ENCODE results near the gene PIP5K1B. TPM values are rescaled to one million over a fixed set of nuclear protein-coding genes. Genes with fewer than 3 reads are reported as not detected.

Gene PIP5K1B
- total and polyA plus RNA-seq, 2 of the 13 experiments (the other 11 are each of a cell fraction or from before 2014, with no cell fraction given): 15.8 to 17.5 TPM

DNA sequence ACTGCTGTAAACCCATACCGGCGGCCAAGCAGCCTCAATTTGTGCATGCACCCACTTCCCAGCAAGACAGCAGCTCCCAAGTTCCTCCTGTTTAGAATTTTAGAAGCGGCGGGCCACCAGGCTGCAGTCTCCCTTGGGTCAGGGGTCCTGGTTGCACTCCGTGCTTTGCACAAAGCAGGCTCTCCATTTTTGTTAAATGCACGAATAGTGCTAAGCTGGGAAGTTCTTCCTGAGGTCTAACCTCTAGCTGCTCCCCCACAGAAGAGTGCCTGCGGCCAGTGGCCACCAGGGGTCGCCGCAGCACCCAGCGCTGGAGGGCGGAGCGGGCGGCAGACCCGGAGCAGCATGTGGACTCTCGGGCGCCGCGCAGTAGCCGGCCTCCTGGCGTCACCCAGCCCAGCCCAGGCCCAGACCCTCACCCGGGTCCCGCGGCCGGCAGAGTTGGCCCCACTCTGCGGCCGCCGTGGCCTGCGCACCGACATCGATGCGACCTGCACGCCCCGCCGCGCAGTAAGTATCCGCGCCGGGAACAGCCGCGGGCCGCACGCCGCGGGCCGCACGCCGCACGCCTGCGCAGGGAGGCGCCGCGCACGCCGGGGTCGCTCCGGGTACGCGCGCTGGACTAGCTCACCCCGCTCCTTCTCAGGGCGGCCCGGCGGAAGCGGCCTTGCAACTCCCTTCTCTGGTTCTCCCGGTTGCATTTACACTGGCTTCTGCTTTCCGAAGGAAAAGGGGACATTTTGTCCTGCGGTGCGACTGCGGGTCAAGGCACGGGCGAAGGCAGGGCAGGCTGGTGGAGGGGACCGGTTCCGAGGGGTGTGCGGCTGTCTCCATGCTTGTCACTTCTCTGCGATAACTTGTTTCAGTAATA lies 330.6 kb downstream of the PIP5K1B start, which contains the start of gene FXN (continued):
- no peak for TF ChIP-seq PAX8 (CRISPR knock-in tag; IDR thresholded peaks at IDR 0.05; ENCODE audit: borderline replicate concordance)
- TF ChIP-seq, protein P1, sequence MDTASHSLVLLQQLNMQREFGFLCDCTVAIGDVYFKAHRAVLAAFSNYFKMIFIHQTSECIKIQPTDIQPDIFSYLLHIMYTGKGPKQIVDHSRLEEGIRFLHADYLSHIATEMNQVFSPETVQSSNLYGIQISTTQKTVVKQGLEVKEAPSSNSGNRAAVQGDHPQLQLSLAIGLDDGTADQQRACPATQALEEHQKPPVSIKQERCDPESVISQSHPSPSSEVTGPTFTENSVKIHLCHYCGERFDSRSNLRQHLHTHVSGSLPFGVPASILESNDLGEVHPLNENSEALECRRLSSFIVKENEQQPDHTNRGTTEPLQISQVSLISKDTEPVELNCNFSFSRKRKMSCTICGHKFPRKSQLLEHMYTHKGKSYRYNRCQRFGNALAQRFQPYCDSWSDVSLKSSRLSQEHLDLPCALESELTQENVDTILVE (CRISPR knock-in tag; IDR thresholded peaks at IDR 0.05): no peak
- TF ChIP-seq ZNF367 (CRISPR knock-in tag; IDR thresholded peaks at IDR 0.05; ENCODE audit: borderline replicate concordance): peak; percentile 73; the same call in 1 of the 2 replicates
- TF ChIP-seq MIER3 (CRISPR knock-in tag; IDR thresholded peaks at IDR 0.05; ENCODE audit: borderline replicate concordance): peak; percentile 72; the same call in 1 of the 2 replicates
- TF ChIP-seq, protein P2, sequence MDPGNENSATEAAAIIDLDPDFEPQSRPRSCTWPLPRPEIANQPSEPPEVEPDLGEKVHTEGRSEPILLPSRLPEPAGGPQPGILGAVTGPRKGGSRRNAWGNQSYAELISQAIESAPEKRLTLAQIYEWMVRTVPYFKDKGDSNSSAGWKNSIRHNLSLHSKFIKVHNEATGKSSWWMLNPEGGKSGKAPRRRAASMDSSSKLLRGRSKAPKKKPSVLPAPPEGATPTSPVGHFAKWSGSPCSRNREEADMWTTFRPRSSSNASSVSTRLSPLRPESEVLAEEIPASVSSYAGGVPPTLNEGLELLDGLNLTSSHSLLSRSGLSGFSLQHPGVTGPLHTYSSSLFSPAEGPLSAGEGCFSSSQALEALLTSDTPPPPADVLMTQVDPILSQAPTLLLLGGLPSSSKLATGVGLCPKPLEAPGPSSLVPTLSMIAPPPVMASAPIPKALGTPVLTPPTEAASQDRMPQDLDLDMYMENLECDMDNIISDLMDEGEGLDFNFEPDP (CRISPR knock-in tag; conservative IDR thresholded peaks at IDR 0.05): no peak
- no peak for TF ChIP-seq JUND (CRISPR knock-in tag; IDR thresholded peaks at IDR 0.05)
- no peak for TF ChIP-seq ZNF460 (CRISPR knock-in tag; IDR thresholded peaks at IDR 0.05; ENCODE audit: borderline replicate concordance)
- TF ChIP-seq ZNF614 (CRISPR knock-in tag; IDR thresholded peaks at IDR 0.05; ENCODE audit: borderline replicate concordance): peak; percentile 35; the same call in 1 of the 2 replicates
- TF ChIP-seq, protein P3, sequence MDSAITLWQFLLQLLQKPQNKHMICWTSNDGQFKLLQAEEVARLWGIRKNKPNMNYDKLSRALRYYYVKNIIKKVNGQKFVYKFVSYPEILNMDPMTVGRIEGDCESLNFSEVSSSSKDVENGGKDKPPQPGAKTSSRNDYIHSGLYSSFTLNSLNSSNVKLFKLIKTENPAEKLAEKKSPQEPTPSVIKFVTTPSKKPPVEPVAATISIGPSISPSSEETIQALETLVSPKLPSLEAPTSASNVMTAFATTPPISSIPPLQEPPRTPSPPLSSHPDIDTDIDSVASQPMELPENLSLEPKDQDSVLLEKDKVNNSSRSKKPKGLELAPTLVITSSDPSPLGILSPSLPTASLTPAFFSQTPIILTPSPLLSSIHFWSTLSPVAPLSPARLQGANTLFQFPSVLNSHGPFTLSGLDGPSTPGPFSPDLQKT (CRISPR knock-in tag; IDR thresholded peaks at IDR 0.05; ENCODE audit: borderline replicate concordance): no peak
- peak; percentile 12; the same call in 1 of the 2 replicates for TF ChIP-seq HMG20A (CRISPR knock-in tag; IDR thresholded peaks at IDR 0.05; ENCODE audit: borderline replicate concordance)
- no peak for TF ChIP-seq SMARCE1 (IDR thresholded peaks at IDR 0.05; ENCODE audit: borderline replicate concordance)
- TF ChIP-seq ATF7-NPFF (CRISPR knock-in tag; IDR thresholded peaks at IDR 0.05; ENCODE audit: low read depth): peak; percentile 47; the same call in 1 of the 2 replicates
- peak; percentile 33; the same call in 1 of the 2 replicates for TF ChIP-seq FOXO1 (CRISPR knock-in tag; IDR thresholded peaks at IDR 0.05)
- TF ChIP-seq HOXA3 (CRISPR knock-in tag; IDR thresholded peaks at IDR 0.05): peak; percentile 78
- TF ChIP-seq MTA3 (CRISPR knock-in tag; IDR thresholded peaks at IDR 0.05): no peak
- no peak for TF ChIP-seq BRCA1 (CRISPR knock-in tag; IDR thresholded peaks at IDR 0.05)
- TF ChIP-seq RFXANK (CRISPR knock-in tag; IDR thresholded peaks at IDR 0.05): 0 out of 2 replicates have a peak, but pooled peaks have one; percentile 32
- no peak for TF ChIP-seq EHMT2 (IDR thresholded peaks at IDR 0.05; ENCODE audit: borderline replicate concordance, low read depth, low read length)
